H9 (cell line): Measurements from ENCODE around the gene TRMU. TPM values are rescaled to one million over a fixed set of nuclear protein-coding genes. Genes with fewer than 3 reads are reported as not detected.

Source experiments
- DNase-seq: peaks from one replicate; pipeline ENCODE4 v3.0.0-alpha.2; 2017
- H2AFZ ChIP-seq: one replicate; pipeline ENCODE4 v1.6.1; 2013; ENCODE audit warnings: mild to moderate bottlenecking, low read length, control low read depth, moderate library complexity
- H2AK5ac ChIP-seq: 2 replicates; pipeline ENCODE4 v1.6.1; 2013; ENCODE audit warnings: low read length, control low read depth, mixed read lengths; ENCODE audit not compliant: insufficient read length
- H2BK120ac ChIP-seq: one replicate; pipeline ENCODE4 v1.6.1; 2013; ENCODE audit warnings: low read depth, mild to moderate bottlenecking, low read length, control low read depth, inconsistent platforms; ENCODE audit not compliant: poor library complexity, severe bottlenecking
- H2BK12ac ChIP-seq: 2 replicates; pipeline ENCODE4 v1.6.1; 2013; ENCODE audit warnings: low read length, control low read depth, mixed read lengths, low read depth; ENCODE audit not compliant: insufficient read length
- H2BK15ac ChIP-seq: 2 replicates; pipeline ENCODE4 v1.6.1; 2013; ENCODE audit warnings: low read depth, low read length, control low read depth
- H2BK20ac ChIP-seq: one replicate; pipeline ENCODE4 v1.6.1; 2013; ENCODE audit warnings: low read depth, mild to moderate bottlenecking, low read length, control low read depth, inconsistent platforms; ENCODE audit not compliant: poor library complexity, severe bottlenecking
- H2BK5ac ChIP-seq: 2 replicates; pipeline ENCODE4 v1.6.1; 2013; ENCODE audit warnings: low read length, control low read depth, mixed read lengths; ENCODE audit not compliant: insufficient read length
- H3K14ac ChIP-seq: 2 replicates; pipeline ENCODE4 v1.6.1; 2013; ENCODE audit warnings: low read length, control low read depth; ENCODE audit not compliant: insufficient read depth
- H3K18ac ChIP-seq: 2 replicates; pipeline ENCODE4 v1.6.1; 2013; ENCODE audit warnings: low read depth, mild to moderate bottlenecking, mixed read lengths, low read length, control low read depth; ENCODE audit not compliant: insufficient read length
- H3K23ac ChIP-seq: 2 replicates; pipeline ENCODE4 v1.6.1; 2013; ENCODE audit warnings: low read length, control low read depth, mixed read lengths, low read depth; ENCODE audit not compliant: insufficient read length
- H3K23me2 ChIP-seq: 2 replicates; pipeline ENCODE4 v1.6.1; 2013; ENCODE audit warnings: low read depth, mild to moderate bottlenecking, mixed read lengths, low read length, control low read depth; ENCODE audit not compliant: insufficient read length, poor library complexity, severe bottlenecking
- H3K27ac ChIP-seq: 2 replicates; pipeline ENCODE4 v1.5.1; 2013; ENCODE audit warnings: low read length, control low read depth, mixed read lengths, low read depth; ENCODE audit not compliant: insufficient read length
- H3K27me3 ChIP-seq: 2 replicates; pipeline ENCODE4 v1.6.1; 2013; ENCODE audit warnings: low read length, control low read depth, inconsistent platforms; ENCODE audit not compliant: insufficient read depth
- H3K4ac ChIP-seq: 2 replicates; pipeline ENCODE4 v1.6.1; 2013; ENCODE audit warnings: low read depth, mild to moderate bottlenecking, control low read depth, inconsistent platforms, low read length, moderate library complexity
- H3K4me1 ChIP-seq: 2 replicates; pipeline ENCODE4 v1.6.1; 2013; ENCODE audit warnings: low read length, control low read depth, inconsistent platforms; ENCODE audit not compliant: insufficient read depth
- H3K4me2 ChIP-seq: 2 replicates; pipeline ENCODE4 v1.6.1; 2013; ENCODE audit warnings: low read length, control low read depth, mixed read lengths; ENCODE audit not compliant: insufficient read length, insufficient read depth
- H3K56ac ChIP-seq: 2 replicates; pipeline ENCODE4 v1.6.1; 2013; ENCODE audit warnings: low read depth, mild to moderate bottlenecking, mixed read lengths, low read length, control low read depth; ENCODE audit not compliant: insufficient read length
- H3K79me1 ChIP-seq: 2 replicates; pipeline ENCODE4 v1.6.1; 2013; ENCODE audit warnings: low read depth, mild to moderate bottlenecking, moderate library complexity, low read length, control low read depth, inconsistent platforms; ENCODE audit not compliant: insufficient read depth, poor library complexity, severe bottlenecking
- H3K79me2 ChIP-seq: 2 replicates; pipeline ENCODE4 v1.6.1; 2013; ENCODE audit warnings: low read length, control low read depth, inconsistent platforms; ENCODE audit not compliant: insufficient read depth
- H3K9ac ChIP-seq: 2 replicates; pipeline ENCODE4 v1.6.1; 2013; ENCODE audit warnings: low read length, control low read depth, mixed read lengths; ENCODE audit not compliant: insufficient read length; ENCODE audit errors: extremely low read depth
- H3K9me3 ChIP-seq: one replicate; pipeline ENCODE4 v1.6.1; 2013; ENCODE audit warnings: low read depth, low read length, inconsistent platforms; ENCODE audit not compliant: control insufficient read depth
- H3T11ph ChIP-seq: one replicate; pipeline ENCODE4 v1.6.1; 2013; ENCODE audit warnings: mild to moderate bottlenecking, low read length, control low read depth, inconsistent platforms
- H4K20me1 ChIP-seq: one replicate; pipeline ENCODE4 v1.6.1; 2013; ENCODE audit not compliant: control insufficient read depth, insufficient read length, insufficient read depth
- H4K5ac ChIP-seq: 2 replicates; pipeline ENCODE4 v1.6.1; 2013; ENCODE audit warnings: low read depth, mild to moderate bottlenecking, mixed read lengths, low read length, control low read depth; ENCODE audit not compliant: insufficient read length
- H4K8ac ChIP-seq: replicated peaks from 2 replicates; pipeline ENCODE4 v1.6.1; 2013; ENCODE audit warnings: low read length, control low read depth, mixed read lengths, low read depth; ENCODE audit not compliant: insufficient read length
- H4K91ac ChIP-seq: 2 replicates; pipeline ENCODE4 v1.6.1; 2013; ENCODE audit warnings: low read depth, mild to moderate bottlenecking, moderate library complexity, mixed read lengths, low read length, control low read depth; ENCODE audit not compliant: insufficient read length
- H3K27ac Mint-ChIP-seq, 3 experiments: 2 replicates in 2 of 3; 3 replicates in 1 of 3; pipeline ENCODE4 v1.8.0; 2020 to 2021; ENCODE audit warnings: mixed read lengths in 3 of 3, mild to moderate bottlenecking in 1 of 3, moderate library complexity in 1 of 3
- H3K27me3 Mint-ChIP-seq: 2 replicates; pipeline ENCODE4 v1.8.0; 2021; ENCODE audit warnings: low read depth, mild to moderate bottlenecking, moderate library complexity, mixed read lengths
- H3K36me3 Mint-ChIP-seq, 3 experiments: 2 replicates in 2 of 3; 3 replicates in 1 of 3; pipeline ENCODE4 v1.8.0; 2020 to 2021; ENCODE audit warnings: low read depth in 3 of 3, mixed read lengths in 3 of 3; ENCODE audit not compliant: insufficient read depth in 1 of 3
- H3K4me1 Mint-ChIP-seq, 2 experiments: 2 replicates each; pipeline ENCODE4 v1.8.0; 2020; ENCODE audit warnings: mixed read lengths in 2 of 2
- H3K4me3 Mint-ChIP-seq, 2 experiments: 2 replicates in 1 of 2; 3 replicates in 1 of 2; pipeline ENCODE4 v1.8.0; 2020 to 2021; ENCODE audit warnings: mild to moderate bottlenecking in 2 of 2, mixed read lengths in 2 of 2, moderate library complexity in 1 of 2
- H3K9me3 Mint-ChIP-seq, 2 experiments: 2 replicates in 1 of 2; 3 replicates in 1 of 2; pipeline ENCODE4 v1.8.0; 2020; ENCODE audit warnings: mild to moderate bottlenecking in 2 of 2, mixed read lengths in 2 of 2, moderate library complexity in 1 of 2
- WGBS: extraction: QIAGEN DNeasy Blood & Tissue Kit; methylation state at CpG from one replicate; pipeline ENCODE4 v1.1.7; 2013; ENCODE audit warnings: missing lambda C conversion rate, low lambda C conversion rate, mixed read lengths; ENCODE audit not compliant: insufficient read length; ENCODE audit errors: extremely low coverage; 5-methylcytosine and 5-hydroxymethylcytosine counted together
- total RNA-seq: library from RNA; stranded (reverse); gene quantifications from 2 replicates; pipeline ENCODE4 v1.2.1, GENCODE V29; 2021
- TF ChIP-seq, protein P1 (sequence below): fragments of 200-600 bp; sonication (generic); conservative IDR thresholded peaks from 3 replicates; pipeline ENCODE4 v1.8.0; 2021; ENCODE audit warnings: antibody characterized with exemption, mild to moderate bottlenecking

The TRMU gene
- total RNA-seq, 1 experiment from 2014 or later = 86.3 TPM

DNA sequence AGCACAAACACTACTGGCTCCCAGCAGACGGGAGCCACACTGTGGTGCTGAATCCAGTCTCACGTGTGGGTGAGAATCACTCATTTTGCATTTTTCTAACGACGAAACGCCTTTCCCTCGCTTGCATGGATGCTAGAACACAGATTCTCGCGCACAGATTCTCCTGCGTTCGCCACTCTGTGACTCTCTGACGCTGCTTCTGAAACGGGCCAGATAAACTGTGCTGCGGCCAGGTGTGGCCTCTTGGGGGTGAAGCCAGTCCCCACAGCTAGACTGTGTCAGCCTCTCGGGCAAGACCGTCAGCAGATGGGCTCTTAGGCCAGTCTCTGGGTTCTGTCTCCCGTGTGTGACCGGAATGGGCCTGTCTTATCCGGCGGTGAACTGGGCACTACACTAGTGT, 44.6 kb downstream of the TRMU start:
- TF ChIP-seq, protein P1, sequence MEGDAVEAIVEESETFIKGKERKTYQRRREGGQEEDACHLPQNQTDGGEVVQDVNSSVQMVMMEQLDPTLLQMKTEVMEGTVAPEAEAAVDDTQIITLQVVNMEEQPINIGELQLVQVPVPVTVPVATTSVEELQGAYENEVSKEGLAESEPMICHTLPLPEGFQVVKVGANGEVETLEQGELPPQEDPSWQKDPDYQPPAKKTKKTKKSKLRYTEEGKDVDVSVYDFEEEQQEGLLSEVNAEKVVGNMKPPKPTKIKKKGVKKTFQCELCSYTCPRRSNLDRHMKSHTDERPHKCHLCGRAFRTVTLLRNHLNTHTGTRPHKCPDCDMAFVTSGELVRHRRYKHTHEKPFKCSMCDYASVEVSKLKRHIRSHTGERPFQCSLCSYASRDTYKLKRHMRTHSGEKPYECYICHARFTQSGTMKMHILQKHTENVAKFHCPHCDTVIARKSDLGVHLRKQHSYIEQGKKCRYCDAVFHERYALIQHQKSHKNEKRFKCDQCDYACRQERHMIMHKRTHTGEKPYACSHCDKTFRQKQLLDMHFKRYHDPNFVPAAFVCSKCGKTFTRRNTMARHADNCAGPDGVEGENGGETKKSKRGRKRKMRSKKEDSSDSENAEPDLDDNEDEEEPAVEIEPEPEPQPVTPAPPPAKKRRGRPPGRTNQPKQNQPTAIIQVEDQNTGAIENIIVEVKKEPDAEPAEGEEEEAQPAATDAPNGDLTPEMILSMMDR = no peak
- Histone ChIP-seq H3K9ac (no peak overlapping the region), H3K79me2 (no peaks in the 10 kb centered on the region), H4K8ac (no peak overlapping the region), H3K79me1 (no peaks in the 10 kb centered on the region), H4K5ac (no peak overlapping the region), H4K91ac (no peak overlapping the region), H3K14ac (no peak overlapping the region), H2BK20ac (no peak overlapping the region), H2BK15ac (no peak overlapping the region), H4K20me1 (peaks cover 2% of the 10 kb centered on the region), H2BK120ac (no peak overlapping the region), H3K4me2 (no peak overlapping the region), H2BK5ac (no peak overlapping the region), H2BK12ac (no peak overlapping the region), H3K18ac (no peak overlapping the region), H3K4ac (no peak overlapping the region), H2AFZ (no peak overlapping the region), H3K27me3 (no peaks in the 10 kb centered on the region), H3K56ac (no peak overlapping the region), H3K27ac (no peak overlapping the region), H3K9me3 (no peaks in the 10 kb centered on the region), H3K23me2 (peaks cover 4% of the 10 kb centered on the region), H3K23ac (no peak overlapping the region), H2AK5ac (no peak overlapping the region), H3K4me1 (peaks cover 6% of the 10 kb centered on the region; the same call in 1 of the 2 replicates), H3T11ph (no peak overlapping the region)
- Mint-ChIP-seq H3K36me3 (peaks cover 14 to 41% (median 26%) of the 10 kb centered on the region in 3 experiments), H3K27me3 (no peaks in the 10 kb centered on the region), H3K4me3 (peak overlapping the region in 1 of 2 experiments; percentile 20; a peak in 1 of 5 replicates), H3K4me1 (peaks cover 41 to 46% of the 10 kb centered on the region in 2 experiments), H3K9me3 (peaks cover 5 to 6% of the 10 kb centered on the region in 2 experiments; a peak in 2 of 5 replicates), H3K27ac (peak overlapping the region in 2 of 3 experiments; percentile 81 to 83; a peak in 5 of 7 replicates)
- WGBS = no CpG with 5 or more reads among the region's 19 CpGs
- DNase-seq = no peak
